T1000 (cell line): ENCODE data around the gene ELK1.
"Not testable (repeated sequence)": the region's sequence is repeated elsewhere in the genome, so short reads cannot be mapped to it uniquely, and the experiment has no call there.

Source experiments
- DNase-seq: peaks from one replicate; lab custom pipeline; 2025; ENCODE audit warnings: mixed read lengths; lab: John Stamatoyannopoulos, UW

Gene ELK1

DNA sequence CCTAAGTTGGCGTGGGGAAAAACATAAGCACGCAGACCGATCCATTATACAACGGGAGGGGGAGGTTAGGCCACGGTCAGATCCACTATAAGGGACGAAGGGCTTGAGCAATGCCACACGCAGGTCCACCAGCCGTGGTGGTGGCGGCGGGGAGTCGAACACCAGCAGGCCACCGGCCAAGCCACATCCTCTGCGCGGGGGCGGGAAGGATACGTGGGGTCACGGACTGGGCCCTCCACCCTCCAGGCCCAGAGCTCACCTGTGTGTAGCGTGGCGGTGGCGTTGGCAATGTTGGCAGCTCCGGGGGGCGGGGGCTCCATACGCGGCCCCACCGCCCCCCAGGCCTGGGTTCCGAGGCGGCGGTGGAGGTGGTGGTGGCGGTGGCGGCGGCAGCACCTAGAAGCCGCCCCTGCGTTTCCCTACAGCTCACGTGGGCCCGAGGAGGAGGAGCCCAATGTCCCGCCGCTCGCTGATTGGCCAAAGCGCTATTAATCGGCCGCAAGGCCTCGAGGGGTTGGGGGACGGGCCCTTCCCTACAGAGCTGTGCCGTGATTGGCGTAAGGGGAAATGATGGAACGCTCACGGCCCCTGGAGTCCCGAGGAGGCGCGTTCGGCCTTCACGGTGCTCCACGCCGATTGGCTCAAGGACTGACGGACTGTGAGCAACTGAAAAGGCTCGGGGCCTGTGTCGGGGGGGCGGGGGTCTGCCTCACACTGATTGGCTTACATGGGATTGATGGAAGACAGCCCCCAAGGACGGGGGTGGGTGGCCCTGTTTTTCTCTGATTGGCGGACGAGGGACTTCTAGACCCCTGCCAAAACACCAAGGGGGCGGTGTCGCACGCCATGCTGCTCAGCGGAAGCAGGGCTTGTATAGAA lies at the start of gene ELK1:
Gene ELK1, minus strand, starts transcription at position 400 of the 879 bp plus-strand sequence. CDS start 9,122 bp downstream, outside the sequence.
- DNase-seq, result peak; percentile 88

GRCh38 chrX:47697181-47697580 lies 46.8 kb upstream of the ELK1 start:
- no peak for DNase-seq

GRCh38 chrX:47690175-47690574 lies 39.8 kb upstream of the ELK1 start:
- no peak for DNase-seq

DNA sequence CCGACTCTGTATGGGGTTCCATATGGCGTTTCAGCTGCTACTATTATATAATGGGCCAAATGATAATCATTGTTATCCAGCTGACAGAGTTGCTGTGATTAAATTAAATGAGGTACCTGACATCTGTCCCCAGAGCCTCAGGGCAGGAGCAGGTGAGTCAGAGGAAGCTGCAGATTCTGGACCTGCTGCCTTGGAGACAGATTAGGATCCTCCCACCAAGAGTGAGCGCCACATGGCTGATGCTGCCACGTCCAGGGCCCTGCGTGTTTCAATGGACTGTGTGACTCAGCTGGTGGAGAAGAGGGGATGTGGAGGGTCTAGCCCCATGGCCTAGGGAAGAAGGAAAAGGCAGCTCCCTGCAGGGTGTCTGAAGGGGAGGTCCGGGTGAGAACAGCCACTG lies 36.9 kb upstream of the ELK1 start:
- DNase-seq, result no peak

DNA sequence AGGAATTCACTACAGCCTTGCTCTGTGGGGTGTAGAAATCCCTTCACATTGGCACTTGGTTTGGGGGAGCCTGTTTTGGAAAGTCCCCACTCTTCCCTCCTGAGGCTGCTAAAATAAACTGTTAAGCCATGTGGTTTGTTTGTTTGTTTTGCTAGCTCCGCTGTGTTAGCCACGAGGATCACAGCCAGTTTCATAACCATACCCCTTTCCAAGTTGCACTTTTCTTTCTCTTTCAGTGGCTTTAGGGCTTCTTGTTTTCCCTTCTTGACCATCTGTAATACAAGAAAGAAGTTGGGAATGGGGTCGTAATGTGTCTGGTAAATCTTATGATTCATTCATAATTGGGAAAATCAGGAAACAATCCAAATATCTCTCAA lies 33.5 kb upstream of the ELK1 start:
- no peak for DNase-seq

DNA sequence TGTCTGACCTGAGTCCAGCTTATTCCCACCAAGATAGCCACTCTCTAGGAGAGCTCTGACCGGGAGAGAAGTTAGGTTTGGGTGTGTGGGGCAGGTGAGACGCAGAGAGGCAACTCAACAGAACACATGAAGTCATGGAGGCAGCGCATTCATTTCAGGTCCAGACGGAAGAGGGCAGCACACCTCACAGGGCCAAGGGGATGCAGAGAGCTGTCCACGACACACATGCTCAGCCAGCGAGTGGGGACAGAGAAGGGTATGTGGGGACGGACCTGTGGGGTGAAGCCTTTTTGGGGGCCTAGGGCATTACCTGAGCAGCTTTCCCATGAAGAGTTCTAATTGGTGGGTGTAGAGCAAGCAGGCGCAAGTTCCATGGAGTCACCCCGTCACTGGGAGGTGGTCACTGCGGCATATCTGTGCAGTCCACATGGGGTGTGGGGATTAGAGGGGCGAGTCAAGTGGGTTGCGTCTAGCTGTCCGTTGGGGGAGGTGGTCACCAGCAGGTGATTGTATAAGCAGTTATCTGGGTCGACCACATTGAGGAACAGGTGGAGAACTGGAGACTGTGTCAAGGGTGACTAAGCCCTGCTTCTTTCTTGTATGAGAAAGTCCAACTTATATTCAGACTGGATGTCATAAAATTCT lies 32.9 kb upstream of the ELK1 start:
- DNase-seq, result no peak

GRCh38 chrX:47675959-47676859 lies 25.8 kb upstream of the ELK1 start:
- not testable (repeated sequence) for DNase-seq

GRCh38 chrX:47674776-47675175 lies 24.4 kb upstream of the ELK1 start:
- no peak for DNase-seq

GRCh38 chrX:47665797-47666196 lies 15.4 kb upstream of the ELK1 start:
- not testable (repeated sequence) for DNase-seq

- no peak for DNase-seq
These were observed 14.4 kb upstream of the ELK1 start for GRCh38 chrX:47664737-47665136.

DNA sequence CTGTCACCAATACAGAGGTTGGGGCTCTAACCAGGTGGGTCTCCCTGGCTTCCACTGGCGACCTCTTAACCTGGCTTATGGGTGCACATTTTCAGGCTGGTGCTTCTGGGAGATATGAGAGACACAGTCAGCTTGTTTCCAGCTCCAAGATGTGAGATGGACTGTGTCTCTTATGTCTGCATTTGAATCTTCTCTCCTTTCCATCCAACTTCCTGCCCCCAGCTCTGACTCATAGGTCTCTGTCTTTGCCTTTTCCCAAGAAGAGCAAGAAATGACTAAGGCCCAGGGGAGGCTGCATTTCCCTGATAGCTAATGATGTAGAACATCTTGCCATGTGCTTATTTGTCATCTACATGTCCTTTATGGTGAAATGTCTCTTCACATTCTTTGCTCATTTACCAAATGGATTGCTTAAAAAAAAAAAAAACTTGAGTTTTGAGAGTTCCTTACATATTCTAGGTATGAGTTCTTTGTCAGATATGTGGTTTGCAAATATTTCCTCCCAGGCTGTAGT lies 11.8 kb upstream of the ELK1 start:
- peak; percentile 11 for DNase-seq

DNA sequence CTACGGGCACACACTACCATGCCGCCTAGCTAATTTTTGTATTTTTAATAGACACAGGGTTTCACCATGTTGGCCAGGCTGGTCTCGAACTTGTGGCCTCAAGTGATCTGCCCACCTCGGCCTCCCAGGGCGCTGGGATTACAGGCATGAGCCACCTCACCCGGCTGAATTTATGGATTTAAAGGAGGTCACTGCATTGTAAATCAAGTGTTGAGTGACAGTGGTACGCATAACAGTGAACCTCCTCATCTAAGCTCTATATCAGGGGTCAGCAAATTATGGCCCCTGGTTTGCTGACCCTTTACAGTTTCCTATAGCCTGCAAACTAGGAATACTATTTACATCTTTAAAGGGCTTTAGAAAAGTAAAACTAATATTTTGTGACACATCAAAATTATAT lies 11.2 kb upstream of the ELK1 start:
- no peak for DNase-seq

DNA sequence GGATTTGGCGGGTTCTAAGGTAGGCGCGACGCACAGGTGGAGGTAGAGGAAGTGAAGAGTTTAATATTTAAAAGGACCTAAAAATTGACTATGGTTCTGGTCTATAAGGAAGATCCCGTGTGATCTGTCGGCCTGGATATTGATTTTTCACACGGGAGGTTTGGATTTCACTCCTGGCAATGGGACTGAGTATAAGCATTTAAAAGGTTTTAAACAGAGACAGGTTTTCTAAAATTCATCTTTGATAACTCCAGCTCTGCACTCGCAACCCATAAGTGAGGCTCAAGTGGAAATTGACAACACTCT lies 9.0 kb upstream of the ELK1 start:
- no peak for DNase-seq

GRCh38 chrX:47658684-47659420 lies 8.5 kb upstream of the ELK1 start, which contains the start of gene UXT:
UXT (minus strand) TSS chrX:47659180; CDS start chrX:47658927, 253 bp downstream.
- DNase-seq, result peak; percentile 84

DNA sequence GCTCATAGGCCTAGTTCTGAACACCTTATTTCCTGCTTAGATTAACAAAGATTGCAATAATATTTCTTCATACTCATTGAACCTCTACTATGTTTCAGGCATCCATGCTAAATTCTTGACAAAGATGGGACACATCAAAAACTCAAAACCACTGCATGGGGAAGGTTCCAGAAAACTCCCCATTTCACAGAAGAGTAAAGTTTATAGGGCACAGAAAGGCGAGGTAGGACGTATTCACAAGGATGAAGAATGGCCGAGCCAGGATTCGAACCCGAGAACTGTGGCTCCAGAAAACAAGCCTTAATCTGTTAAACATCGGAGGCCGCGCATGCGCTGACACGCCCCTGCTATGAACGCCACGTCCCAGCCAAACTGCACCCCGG lies 7.9 kb upstream of the ELK1 start:
- DNase-seq, result no peak

DNA sequence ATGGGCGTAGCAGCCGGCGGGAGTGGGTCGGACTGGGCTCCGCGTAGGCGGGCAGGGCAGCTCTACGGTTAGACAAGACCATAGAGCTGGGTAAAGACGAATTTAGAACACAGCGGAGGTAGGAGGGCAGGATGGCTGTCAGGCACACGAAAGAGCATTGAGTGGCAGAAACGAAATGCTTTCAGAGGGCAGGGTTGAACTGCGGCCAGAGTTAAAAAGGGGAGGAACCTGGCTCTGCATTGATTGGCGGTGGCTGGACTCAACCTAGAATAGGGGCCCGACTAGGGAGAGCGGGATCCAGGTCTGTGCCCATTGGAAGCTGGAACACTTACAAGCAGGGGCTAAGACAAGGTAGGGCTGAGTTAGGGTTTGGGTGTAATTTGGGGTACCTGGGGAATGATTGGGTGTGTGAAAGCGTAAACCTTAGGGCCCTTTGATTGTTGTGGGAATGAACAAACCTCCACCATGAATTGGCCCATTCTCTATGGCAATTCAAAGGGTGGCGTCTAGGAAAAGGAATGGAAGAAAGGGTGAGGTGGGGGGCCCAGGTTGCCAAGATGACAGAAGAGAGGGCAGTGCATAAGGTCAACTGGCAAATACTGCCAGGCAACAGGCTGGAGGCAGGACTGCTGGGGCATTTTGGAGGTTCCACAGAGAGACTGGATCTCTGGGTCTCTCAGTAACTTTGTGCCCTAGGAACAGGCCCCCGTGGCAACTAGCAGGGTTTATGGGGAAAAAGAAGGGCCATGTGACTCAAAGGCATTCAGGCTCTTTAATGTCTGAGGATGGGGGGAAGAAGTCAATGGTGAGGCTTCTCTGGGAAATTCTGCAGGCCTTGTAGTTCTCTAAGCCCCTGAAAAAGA lies 911 bp upstream of the ELK1 start:
- no peak for DNase-seq

GRCh38 chrX:47649781-47650163 lies 591 bp downstream of the ELK1 start:
- DNase-seq, result no peak

DNA sequence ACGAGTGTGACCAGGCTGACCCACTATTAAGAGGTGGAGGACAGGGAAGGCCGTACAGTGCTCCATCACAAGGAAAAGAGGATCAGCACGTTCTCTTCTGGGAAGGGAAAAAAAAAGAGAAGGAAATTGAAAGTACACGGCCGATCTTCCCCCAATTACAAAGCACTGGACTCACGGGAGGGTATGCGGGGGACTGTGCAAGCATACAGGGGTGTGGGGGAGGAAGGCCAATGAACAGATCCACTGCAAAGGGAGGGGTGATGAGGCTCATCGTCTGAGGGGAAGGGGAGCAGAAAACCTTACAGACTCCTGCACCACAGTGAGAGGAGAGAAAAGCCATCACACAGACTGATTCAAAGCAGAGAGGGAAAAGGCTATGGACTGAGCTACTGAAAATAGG lies 1.1 kb downstream of the ELK1 start:
- DNase-seq, result no peak

DNA sequence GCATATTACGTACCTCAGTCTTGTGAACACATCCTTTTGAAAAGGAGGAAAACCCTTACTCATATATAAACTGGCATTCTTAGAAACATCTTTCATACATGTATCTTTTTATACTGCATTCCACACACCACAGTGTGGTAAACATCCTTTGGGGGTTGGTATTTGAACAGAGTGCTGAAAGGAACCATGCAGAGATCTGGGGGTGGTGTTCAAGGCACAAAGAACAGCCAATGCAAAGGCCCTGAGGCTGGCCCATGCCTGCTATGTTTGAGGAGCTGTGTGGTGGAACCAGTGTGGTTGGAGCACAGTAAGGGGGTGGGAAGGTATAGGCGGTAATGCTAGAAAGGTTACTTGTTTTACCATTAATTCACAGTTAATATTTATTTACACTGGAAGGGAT lies 2.0 kb downstream of the ELK1 start:
- DNase-seq, result no peak

DNA sequence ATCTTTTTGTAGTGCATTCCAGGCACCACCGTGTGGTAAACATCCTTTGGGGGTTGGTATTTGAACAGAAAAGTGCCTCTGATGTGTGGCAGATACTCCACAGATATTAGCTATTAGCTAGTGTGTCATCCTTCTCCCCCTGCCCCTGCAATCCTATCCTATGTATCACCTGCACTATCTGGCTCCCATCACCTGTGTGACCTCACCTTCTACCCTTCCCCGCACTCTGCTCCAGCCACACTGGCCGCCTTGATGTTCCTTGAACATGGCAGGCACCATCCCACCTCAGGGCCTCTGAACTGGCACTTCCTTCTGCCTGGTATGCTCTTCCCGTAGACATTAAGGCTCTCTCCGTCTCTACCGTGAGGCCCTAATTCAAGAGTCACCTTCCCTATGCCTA lies 3.7 kb downstream of the ELK1 start:
- DNase-seq, result no peak

GRCh38 chrX:47645530-47645929 lies 4.8 kb downstream of the ELK1 start:
- no peak for DNase-seq
